NCI-H1436 treated with DMSO at 0.1 percent for 48 hours (cell line): ENCODE results near the gene SYT5.
"Not testable (repeated sequence)": the region's sequence is repeated elsewhere in the genome, so short reads cannot be mapped to it uniquely, and the experiment has no call there.

Experiments used
- DNase-seq: peaks from one replicate; lab custom pipeline; 2025; lab: John Stamatoyannopoulos, UW

The SYT5 gene

DNA sequence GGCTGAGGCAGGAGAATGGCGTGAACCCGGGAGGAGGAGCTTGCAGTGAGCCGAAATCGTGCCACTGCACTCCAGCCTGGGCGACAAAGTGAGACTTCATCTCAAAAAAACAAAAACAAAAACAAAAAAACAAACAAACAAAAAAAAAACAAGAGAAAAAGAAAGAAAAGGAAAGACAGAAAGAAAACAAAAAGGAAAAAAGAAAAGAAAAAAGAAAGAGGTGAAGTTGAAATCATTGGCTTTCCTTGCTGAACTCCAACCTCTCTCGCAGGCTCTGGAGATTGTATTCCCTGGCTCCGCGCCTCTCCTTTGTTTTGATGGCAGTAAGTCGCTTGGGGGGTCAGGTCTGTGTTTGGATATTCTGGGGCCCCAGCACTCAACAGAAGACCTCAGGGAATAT, 7.8 kb downstream of the SYT5 start:
- DNase-seq: not testable (repeated sequence)

DNA sequence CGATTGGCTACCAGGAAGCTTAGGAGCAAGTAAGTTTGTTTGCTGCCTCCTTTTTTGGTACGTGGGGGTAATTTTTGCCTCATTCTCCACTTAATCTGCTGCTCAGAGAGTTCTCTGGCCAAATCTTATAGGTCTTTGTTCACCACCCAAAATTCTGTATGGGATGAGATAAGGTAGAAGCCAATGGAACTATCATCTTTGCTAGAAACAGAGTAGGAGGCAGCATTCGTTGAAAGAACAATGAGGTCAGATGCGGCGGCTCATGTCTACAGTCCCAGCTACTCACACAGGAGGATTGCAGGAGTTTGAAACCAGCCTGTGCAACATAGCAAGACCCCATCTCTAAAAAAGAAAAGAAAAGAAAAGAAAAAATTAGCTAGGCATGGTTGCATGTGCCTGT, 8.6 kb downstream of the SYT5 start:
- DNase-seq: no peak

DNA sequence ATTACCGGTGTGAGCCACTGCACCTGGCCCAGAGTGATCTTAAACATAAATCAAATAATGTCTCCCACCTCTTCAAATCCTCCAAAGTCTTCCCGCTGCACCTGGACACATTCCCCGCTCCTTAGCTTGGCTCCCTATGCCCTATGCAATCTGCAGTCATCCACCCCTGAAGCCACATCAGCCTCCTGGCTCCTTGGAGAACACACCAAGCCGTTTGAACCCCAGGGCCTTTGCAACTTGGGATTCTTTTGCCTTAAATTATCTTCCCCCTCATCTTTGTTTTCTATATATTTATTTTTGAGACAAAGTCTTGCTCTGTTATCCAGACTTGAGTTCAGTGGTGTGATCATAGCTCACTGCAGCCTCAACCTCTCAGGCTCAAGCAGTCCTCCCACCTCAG, 11.0 kb downstream of the SYT5 start:
- DNase-seq: no peak

DNA sequence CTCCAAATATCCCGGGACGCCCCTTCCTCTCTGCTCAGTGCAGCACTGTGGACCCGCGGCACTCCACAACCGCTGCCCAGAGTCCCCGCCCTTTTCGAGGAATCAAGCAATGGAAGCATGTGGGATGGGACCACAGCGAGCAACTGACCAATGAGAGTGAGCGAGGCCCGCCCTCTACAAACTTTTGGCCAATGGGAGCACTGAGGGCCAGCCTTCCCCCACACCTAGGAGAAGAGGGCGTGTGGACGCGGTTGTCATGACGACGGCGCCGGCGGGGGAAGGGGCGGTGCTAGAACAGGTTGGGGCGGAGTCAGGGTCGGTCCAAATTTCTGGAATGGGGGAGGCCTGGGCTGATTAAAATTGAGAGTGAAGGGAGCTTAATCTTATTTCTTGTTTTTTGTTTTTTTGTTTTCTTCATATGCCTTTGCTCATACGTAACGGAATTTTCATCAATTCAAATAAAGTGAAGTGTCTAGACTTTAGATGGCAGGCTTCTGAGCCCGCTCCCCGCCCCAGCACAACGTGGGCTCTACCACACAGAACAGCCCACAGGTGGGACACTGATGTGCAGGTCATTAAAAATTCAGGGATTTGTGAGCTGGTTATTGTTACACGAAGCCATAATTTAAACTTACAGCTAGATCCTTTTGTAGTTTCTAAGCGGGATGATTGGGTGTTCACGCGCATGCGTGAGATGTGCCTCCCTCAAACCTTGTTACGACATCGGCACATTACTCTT, 13.4 kb downstream of the SYT5 start, which contains the start of gene DNAAF3:
TSS of gene DNAAF3 (minus strand) at position 84 of the 739 bp plus-strand sequence. CDS start 200 bp downstream, outside the sequence.
- peak; percentile 94 for DNase-seq

DNA sequence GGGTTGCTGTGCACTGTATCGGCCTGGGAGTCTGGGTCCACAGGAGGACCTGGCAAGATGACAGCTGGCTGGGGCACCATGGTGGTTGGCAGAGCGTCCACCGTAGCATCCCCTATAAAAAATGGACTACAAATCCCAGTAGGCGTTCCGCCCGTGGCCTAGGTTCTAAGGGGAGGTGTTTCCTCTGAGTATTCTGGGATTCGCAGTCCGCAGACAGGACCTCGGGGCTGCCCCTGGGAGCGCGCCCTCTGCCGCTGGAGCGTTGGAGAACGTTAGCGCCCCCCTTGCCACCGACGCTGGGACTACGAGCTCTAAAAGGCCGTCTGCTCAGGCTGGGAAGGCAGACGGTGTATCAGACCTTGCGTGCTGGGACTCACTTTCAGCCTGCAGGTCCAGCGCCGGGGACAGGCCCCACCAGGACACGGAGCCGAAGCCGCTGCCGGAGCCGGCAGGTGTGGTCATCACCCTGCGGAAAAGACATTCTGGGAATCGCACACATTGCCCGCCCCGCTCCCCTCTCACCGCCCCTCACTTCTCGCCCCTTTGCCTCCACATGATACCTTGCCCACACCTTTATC, 14.0 kb downstream of the SYT5 start:
- DNase-seq: peak; percentile 67

DNA sequence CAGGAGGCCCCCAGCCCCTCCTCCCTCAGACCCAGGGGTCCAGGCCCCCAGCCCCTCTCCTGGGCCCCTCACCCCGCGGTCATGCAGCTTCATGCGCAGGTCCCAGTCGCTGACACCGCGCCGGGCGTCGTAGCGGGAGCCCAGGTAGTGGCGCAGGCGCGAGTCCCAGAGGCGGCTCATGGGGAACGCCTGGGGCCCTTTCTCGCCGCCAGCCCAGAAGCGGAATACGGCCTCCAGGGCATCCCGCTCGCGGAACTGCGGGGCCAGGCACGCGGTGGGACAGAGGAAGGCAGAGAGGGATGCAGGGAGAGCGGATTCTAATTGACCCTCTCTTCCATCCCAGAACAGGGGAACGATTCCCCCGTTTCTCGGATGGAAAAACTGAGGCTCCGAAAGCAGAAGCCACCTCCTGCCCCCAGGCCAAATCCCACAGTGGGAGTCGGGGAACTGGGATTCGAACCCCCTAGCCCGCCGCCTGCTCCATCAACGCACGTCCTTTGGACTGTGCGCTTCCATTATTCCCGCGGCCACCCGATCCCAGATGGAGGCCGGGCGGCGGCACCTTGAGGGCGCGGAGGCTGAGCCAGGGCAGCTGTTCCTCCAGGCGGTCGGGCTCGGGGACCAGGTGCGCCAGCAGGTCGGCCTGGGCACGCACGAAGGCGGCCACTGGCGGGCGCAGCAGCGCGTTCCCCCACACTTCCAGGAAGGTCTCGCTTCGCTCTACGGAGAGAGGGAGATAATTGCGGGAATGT, 18.3 kb downstream of the SYT5 start:
- DNase-seq: no peak

DNA sequence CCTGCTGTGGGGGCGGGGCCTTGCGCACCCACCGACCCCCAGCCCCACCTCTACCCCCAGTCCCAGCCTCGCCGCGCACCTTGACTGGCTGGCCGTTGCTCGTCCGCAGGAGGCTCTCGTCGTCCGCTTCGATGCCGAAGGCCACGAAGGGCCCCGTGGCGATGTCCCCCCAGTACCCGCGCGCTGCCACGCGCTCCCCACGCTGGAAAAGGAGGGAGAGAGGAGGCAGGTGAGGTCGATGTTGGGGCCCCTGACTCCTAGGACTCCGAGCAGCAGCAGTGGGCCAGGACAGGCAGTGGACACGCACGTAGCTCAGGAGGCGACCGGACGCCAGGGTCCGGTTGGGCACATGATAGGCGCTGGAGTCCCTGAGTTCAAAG, 19.1 kb downstream of the SYT5 start:
- DNase-seq: no peak

DNA sequence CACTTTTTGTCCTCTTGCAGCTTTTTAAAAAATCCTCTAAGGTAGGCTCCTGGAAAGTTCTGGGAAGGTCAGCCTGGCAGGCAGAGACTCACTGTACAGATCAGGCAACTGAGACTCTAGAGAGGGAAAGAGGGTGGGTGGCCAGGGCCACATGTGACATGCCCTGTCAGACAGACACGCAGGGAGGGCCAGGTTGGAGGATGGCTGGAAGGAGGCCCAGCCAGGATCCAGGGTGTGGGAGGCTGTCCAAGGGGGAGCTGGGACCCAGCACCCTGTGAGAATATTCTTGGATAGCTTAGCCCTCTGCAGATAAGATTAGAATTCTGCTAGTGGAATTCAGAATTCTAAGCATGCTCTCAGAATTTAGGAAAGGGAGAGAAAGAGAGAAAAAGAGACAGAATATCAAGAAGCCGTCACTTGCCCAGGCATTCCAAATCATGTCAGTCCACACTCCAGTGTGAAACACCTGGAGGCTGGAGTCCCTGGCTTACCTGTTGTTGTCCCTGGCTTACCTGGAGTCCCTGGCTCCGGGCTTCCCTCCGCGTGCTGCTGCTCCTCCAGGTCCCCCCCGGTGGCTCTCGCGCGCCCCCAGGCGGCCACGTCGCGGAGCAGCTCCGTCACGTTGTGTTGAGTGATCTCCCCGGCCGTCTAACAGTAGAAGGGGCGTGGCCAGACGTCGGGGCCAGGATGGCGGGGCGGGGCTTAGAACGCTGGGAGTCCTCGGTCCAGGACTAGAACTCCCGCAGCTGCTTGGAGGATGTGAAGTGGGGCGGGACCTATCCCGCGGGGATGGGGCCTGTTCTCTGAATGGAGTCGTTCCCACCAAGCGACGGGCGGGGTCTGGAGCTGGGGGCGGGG, 19.7 kb downstream of the SYT5 start:
- DNase-seq: peak; percentile 91

DNA sequence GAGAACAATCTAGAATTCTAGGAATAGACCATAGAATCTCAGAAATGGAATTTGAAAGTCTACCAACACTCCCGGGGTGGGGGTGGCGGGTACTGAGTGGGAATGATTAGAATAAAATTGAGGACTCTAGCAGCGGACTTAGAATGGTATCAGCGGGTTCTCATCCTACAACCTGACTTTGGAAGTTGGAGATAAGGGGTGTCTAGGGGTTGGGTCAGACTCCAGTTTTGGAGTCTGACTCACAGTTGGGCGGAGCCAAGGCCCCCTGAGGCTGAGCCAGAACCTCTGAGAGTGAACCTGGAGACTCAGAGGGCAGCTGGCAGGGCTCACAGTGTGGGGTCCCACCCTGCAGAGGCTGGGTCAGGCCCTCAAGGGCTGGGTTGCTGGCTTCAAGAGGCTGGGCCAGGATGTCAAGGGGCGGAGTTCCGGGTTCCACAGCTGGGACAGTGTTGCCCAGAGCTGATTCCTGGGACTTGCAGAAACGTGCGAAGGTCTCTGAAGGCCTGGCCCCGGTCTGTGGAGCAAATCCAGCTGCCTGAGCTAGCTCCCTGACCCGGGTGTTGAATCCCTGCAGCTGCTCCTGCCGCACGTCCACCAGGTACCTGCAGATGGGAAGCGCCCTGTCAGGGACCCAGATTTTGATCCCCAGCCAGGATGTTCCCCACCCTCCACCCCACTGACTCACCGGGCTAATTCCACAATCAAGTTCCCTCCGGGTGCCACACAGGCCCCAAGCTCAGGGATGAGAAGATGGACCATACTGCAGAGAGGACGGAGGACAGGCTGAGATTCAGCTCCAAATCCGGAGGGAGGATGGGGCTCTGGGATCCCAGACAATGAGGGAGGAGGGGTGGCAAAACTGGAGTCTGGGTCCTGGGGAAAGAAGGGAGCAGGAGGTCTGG, 21.0 kb downstream of the SYT5 start:
- no peak for DNase-seq

DNA sequence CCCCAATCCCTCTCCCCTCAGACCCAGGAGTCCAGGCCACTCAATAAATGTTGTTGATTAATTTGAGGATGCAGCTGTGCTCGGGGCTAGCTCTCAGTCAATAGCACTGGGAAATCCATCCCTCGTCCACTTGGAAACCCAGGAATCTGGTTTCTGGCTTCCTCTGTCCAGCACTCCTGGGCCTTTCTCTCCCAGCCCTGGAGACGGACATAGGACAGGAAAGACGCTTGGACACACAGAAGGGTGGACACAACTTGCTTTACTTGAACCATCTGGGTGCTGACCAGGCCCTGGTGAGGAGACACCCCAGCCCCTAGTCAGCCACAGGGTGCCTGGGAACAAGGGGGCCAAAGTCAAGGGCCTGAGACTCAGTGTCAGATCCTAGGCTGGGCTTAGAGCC, 21.7 kb downstream of the SYT5 start:
- no peak for DNase-seq

DNA sequence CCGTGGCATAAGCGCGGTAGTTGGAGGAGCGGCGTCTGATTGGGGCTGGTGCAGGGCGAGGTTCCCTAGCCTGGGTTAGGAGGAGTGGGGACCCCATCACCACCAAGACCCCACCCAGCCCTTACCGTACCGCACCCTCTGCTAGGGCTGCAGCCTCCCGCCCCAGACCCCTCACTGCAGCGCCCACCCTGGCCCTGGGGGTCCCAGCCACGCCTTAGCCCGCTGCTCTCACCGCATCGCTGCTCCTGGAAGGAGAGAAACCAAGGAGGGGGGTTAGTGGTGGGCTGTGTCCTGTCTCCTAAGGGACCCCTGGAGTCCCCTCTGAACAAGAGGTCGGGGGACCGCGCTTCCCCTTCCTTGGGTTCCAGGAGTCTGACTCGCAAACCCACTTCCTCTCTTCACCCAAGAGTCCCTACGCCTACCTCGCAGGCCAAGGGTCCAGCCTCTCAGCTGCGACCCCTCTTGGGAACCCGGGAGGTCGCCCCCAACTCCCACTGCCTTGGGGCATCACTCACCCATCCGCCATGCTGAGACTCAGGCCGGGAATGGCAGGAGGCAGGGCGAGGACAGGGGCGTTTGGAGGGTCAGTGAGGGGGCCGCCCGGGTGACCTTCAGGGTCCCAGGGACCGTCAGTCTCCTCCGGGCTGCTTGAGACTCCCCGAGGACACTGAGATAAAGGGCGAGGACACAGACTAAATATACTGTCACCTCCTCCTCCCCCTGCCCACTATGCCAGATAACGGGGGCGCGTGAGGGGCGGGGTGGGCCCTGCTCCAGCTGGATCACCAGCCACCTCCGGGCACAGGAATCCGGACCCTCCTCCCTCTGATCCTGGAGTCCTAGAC, 22.8 kb downstream of the SYT5 start, which contains the start of gene TNNI3:
TSS of gene TNNI3 (minus strand) at position 669 of the 845 bp plus-strand sequence. CDS start at position 526, 143 bp downstream.
- no peak for DNase-seq

DNA sequence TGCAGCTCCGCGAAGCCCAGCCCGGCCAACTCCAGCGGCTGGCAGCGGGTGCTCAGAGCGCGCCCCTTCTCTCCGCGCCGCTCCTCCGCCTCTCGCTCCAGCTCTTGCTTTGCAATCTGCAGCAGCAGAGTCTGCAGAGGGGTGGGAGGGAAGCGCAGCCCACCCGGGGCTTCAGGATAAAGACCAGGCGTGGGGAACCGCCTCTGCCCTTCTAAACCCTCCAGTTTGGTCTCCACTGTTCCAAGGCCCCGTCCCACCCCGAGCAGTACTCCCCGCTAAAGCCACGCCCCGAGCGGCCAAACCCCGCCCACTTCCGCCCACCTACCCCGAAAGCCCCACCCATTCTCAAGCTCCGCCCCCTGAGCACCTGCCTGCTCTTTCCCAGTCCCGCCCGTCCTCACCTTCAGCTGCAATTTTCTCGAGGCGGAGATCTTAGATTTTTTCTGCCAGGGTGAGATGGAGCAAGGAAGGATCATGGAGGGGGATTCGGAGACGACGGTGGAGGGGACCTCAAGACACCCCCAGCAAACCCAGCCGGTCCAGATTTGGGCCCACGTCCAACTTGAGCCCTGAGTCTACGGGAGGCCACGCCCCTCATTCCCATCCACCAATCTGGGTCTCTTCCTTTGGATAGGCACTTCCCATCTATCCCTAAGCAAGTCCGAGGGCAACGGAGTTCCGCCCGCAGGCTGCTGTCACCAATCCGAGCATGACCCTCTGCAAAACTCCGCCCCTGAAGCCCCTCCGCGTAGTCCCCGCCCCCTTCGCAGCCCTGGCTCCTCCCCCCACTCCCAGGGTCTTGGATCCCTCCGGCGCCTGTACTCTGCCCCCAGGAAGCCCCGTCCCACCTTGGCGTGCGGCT, 23.7 kb downstream of the SYT5 start:
- DNase-seq: peak; percentile 94

DNA sequence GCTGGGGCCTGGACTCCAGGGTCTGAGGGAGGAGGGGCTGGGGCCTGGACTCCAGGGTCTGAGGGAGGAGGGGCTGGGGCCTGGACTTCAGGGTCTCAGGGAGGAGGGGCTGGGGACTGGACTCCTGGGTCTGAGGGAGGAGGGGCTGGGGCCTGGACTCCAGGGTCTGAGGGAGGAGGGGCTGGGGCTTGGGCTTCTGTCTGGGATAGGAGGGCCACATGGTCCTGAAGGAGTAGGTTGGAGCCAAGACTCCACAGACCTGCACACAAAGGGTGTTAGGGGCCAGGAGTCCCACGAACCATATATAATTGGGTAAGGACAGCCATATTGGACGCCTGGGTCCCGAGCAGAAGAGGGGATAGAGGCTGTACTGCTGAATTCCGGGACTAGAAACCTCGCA, 24.3 kb downstream of the SYT5 start:
- not testable (repeated sequence) for DNase-seq

DNA sequence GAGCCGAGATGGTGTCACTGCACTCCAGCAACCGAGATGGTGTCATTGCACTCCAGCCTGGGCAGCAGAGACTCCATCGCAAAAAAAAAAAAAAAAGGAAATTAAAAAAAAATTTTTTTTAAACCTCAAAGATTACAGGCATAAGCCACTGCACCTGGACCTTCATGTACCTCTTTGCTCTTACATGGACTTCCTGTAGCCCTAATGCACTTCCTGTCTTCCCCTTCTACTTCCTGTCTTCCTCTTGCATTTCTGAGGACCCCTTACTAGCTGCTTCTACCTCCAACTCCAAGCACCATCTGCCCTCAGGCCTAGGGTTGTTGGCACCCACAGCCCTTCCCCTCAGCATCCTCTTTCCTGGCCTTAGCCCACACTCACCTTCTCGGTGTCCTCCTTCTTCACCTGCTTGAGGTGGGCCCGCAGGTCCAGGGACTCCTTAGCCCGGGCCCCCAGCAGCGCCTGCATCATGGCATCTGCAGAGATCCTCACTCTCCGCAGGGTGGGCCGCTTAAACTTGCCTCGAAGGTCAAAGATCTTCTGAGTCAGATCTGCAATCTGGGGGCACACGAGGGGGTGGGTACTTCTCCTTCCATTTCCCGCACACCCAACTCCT, 26.3 kb downstream of the SYT5 start:
- DNase-seq: no peak

DNA sequence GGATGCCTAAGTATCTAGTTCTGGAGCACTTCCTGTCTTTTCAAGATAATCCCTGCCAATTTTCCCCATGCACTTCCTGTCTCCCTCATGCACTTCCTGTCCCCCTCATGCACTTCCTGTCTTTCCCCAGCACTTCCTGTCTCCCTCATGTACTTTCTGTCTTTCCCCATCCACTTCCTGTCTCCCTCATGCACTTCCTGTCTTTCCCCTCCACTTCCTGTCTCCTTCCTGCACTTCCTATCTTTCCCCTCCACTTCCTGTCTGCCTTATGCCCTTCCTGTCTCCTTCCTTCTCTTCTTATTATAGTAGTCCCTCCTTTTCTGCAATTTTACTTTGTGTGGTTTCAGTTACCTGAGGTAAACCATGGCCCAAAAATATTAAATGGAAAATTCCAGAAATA, 28.1 kb downstream of the SYT5 start:
- DNase-seq: no peak

DNA sequence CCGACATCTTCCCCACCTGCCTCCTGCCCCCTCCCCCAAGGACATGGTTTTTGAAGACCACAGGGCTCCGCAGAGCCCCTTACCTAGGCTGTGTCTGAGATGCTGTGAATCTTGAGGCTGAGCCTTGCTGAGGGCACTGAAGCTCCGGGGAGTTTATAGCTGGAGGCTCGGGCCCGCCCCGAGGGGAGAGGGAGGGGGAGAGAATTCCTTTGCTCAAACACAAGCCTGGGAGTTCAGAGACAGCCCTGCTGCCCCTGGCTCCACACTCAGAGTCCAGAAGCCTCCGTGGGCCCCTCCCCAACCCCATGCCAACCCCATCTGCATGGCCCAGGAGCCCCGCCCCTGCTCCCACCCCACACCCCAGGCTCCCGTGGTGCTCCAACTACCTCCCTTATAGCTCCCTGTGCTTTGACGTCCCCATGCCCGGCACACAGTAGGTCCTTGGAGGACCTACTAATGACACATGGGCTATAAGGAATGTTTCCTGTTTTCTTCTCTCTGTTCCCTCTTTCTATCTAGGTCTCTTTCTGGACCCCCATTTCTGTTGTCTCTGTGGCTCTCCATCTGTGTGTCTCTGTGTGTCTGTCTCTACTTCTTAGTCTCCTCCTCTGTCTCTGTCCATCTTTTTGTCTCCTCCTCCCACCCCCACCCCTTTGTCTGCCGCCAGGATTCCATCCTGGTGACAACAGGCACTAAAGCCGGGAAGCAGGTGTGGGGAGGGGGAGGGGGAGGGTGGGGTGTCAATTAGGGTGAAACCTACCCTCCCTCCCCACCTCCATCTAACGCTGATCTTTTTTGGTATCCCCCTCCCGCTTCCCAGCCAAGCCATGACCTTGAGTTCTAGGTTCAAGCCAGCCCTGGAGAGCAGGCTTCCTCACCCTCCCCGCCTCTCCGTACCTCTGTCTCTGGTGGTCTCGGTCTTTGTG, 30.7 kb downstream of the SYT5 start, which contains the start of gene TNNT1:
TSS of gene TNNT1 (minus strand) at position 129 of the 926 bp plus-strand sequence. CDS start 2,049 bp downstream, outside the sequence.
- DNase-seq: no peak

DNA sequence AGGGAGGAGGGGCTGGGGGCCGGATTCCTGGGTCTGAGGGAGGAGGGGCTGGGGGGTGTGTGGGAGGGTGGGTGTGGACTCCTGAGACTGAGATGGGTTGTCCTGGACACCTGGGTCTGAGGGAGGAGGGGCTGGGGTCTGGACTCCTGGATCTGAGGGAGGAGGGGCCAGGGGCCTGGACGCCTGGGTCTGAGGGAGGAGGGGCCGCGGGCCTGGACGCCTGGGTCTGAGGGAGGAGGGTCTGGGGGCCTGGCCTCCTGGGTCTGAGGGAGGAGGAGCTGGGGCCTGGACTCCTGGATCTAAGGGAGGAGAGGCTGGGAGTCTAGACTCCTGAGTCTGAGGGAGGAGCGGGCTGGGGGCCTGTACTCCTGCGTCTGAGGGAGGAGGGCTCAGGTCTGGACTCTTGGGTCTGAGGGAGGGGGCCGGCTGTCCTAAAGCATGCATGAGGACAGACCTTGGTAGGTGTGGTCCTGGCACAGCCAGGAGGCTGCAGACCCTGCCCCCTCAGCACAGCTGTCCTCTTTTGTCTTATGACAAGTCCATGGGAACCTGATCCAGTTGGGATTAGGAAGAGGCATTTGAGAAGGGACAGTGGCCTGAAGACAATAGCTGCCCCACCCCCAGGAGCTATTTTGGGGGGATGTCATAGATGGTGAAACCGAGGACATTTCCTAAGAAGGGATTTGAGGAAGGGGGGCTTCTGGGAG, 32.4 kb downstream of the SYT5 start:
- no peak for DNase-seq
